ENCODE measurements around the gene HSF4.

The HSF4 gene

GRCh38 chr16:67183284-67183626, 18.7 kb downstream of the HSF4 start:
- no peak overlapping the region for H3K4me3 Mint-ChIP-seq
- peaks cover 48% of the 10 kb centered on the region for H3K27me3 Mint-ChIP-seq (ENCODE audit: low read depth, poor library complexity)
- H3K27ac Mint-ChIP-seq, result no peak overlapping the region
- H3K9me3 Mint-ChIP-seq, result peaks cover 3% of the 10 kb centered on the region
- H3K36me3 Mint-ChIP-seq (ENCODE audit: low read depth), result no peaks in the 10 kb centered on the region
- TF ChIP-seq, protein P1, sequence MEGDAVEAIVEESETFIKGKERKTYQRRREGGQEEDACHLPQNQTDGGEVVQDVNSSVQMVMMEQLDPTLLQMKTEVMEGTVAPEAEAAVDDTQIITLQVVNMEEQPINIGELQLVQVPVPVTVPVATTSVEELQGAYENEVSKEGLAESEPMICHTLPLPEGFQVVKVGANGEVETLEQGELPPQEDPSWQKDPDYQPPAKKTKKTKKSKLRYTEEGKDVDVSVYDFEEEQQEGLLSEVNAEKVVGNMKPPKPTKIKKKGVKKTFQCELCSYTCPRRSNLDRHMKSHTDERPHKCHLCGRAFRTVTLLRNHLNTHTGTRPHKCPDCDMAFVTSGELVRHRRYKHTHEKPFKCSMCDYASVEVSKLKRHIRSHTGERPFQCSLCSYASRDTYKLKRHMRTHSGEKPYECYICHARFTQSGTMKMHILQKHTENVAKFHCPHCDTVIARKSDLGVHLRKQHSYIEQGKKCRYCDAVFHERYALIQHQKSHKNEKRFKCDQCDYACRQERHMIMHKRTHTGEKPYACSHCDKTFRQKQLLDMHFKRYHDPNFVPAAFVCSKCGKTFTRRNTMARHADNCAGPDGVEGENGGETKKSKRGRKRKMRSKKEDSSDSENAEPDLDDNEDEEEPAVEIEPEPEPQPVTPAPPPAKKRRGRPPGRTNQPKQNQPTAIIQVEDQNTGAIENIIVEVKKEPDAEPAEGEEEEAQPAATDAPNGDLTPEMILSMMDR (IDR thresholded peaks at IDR 0.05), result no peak
- no peak for DNase-seq
- peaks cover 16% of the 10 kb centered on the region for H3K4me1 Mint-ChIP-seq

DNA sequence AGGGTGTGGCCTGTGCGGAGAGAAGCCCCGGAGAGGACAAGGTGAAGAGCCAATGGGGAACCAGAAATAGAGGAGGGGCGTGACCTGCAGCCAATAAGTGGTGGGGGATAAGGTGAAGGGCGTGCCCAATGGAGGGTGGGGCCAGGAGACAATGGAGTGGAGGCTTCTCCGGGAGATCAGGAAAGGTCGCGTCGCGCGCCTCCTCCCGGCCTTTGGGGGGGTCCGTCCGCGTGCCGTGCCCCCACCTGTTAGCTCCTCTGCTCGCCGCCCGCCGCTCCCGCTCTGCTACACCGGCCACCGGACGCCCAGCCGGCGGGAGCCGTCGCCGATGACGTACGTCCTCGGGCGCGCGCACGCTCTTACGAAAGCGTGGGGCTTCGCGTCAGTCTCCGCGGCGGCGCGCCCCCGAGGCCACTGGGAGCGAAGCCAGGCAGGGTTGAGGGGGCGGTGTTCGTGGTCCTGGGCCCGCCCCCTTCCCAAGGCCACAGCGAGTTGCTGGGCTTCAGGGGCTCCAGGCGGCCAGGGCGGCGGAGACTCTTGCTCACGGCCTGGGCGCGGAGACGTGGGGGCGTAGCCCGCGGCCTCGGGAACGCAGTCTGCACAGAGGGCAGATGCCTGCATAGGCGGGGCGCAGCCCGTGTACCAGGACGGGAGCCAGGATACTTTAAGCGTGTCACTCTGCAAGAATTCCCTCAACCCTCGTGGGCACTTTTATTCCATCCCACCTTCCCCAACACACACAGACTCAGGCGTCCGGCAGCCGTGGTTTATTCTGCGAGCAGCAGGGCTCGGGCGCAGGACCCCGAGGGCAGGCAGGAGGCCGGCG, 19.3 kb downstream of the HSF4 start, which contains the start of gene MATCAP1:
Gene MATCAP1, minus strand, starts transcription at position 337 of the 826 bp plus-strand sequence. CDS start 3,353 bp downstream, outside the sequence.
- H3K4me1 Mint-ChIP-seq, result peaks cover 11% of the 10 kb centered on the region
- TF ChIP-seq, protein P1 (IDR thresholded peaks at IDR 0.05), result no peak
- H3K27ac Mint-ChIP-seq, result no peak within 1 kb of the TSS
- H3K27me3 Mint-ChIP-seq (ENCODE audit: low read depth, poor library complexity), result peaks cover 46% of the 10 kb centered on the region
- no peaks in the 10 kb centered on the region for H3K36me3 Mint-ChIP-seq (ENCODE audit: low read depth)
- H3K9me3 Mint-ChIP-seq, result peaks cover 3% of the 10 kb centered on the region
- DNase-seq, result peak; percentile 96
- H3K4me3 Mint-ChIP-seq, result peak within 1 kb of the TSS; percentile 28

DNA sequence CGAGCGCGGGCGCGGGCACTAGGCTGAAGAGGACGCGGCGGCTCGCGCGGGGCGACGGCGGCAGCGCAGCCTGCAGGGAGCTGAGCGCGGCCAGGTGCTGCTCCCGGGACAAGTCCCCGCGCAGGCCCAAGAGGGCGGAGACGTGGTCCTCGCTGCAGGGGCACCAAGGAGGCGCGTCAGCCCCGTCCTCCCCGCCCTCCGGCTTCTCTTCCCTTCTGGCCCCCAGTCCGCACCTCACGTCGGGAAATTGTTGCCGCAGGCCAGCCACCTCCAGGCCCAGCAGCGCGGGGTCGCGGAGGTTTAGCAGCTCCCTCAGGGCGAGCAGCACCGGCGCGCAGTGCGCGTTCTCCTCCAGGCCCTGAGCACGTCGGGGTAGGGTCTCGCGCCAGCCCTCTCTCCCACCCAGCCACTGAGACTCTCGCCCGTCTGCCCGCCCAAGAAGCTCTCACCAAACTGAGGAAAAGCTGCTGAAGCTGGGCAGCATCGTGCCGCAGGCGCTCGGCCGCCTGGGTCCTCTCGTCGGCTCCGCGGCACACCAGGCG, 20.0 kb downstream of the HSF4 start:
- Mint-ChIP-seq H3K36me3 (ENCODE audit: low read depth) (no peaks in the 10 kb centered on the region), H3K9me3 (peaks cover 3% of the 10 kb centered on the region), H3K27ac (no peak overlapping the region), H3K4me3 (peak overlapping the region; percentile 28), H3K4me1 (peaks cover 8% of the 10 kb centered on the region), H3K27me3 (ENCODE audit: low read depth, poor library complexity) (peaks cover 41% of the 10 kb centered on the region)
- DNase-seq, result no peak
- TF ChIP-seq, protein P1 (IDR thresholded peaks at IDR 0.05), result no peak

DNA sequence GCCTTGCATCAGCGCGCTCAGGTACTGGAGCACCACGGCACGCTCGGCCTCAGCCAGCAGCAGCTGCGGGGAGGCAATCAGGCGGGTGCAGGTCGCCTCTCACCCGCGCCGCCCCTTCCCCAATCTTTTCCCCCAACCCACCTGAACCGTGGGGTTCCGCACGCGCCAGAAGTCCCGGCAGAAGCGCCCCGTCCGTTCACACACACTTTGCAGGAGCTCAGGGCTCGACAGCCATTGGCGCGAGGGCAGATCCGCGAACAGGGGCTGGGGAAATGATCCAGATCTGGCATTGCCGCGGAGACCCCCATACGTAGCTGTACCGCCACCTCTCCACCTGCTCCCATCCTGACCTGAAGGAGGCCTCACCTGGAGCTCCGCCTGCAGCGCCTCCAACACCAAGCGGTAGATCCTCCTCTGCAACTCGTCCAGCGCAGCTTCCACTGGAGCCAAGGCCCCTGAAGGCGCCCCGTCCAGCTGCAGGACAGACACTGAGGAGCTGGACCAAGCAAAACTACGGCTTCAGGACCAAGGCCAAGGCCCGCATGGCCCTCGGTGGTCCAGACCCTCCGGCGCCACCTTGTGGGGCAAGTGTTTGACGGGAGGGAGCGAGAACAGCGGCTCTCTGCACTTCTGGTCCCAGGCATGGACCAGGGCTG, 20.6 kb downstream of the HSF4 start:
- Mint-ChIP-seq H3K27me3 (ENCODE audit: low read depth, poor library complexity) (peaks cover 37% of the 10 kb centered on the region), H3K27ac (peak overlapping the region; percentile 37), H3K9me3 (peaks cover 3% of the 10 kb centered on the region), H3K4me1 (peaks cover 12% of the 10 kb centered on the region), H3K4me3 (peak overlapping the region; percentile 93), H3K36me3 (ENCODE audit: low read depth) (no peaks in the 10 kb centered on the region)
- DNase-seq, result peak; percentile 98
- TF ChIP-seq, protein P1 (IDR thresholded peaks at IDR 0.05), result peak; percentile 76

DNA sequence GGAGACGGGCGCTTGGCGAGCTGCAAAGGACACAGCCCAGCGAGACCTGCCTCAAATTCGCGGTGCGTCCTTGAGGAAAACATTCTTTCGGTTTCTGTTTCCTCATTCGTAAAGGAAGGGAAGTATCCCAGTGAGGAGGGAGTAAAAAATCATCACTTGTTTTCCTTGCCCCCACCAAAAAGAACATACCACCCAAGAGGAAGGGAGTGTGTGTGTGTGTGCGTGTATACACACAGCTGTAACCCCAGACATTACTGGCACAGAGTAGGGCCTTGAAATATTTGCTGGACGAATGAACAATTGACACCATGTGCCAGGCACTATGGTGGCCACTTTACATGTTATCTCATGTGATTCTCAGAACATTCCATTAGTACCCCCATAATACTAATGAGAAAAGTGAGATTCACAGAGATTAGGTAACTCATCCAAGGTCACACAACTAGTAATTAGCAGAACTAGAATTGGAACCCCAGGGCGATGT, 21.1 kb downstream of the HSF4 start:
- DNase-seq, result no peak
- Mint-ChIP-seq H3K27ac (no peak overlapping the region), H3K4me3 (peak overlapping the region; percentile 93), H3K4me1 (peaks cover 18% of the 10 kb centered on the region), H3K36me3 (ENCODE audit: low read depth) (no peaks in the 10 kb centered on the region), H3K27me3 (ENCODE audit: low read depth, poor library complexity) (peaks cover 37% of the 10 kb centered on the region), H3K9me3 (peaks cover 3% of the 10 kb centered on the region)
- TF ChIP-seq, protein P1 (IDR thresholded peaks at IDR 0.05), result no peak
